PC-3 (cell line): ENCODE results near the gene EPG5. TPM values are rescaled to one million over a fixed set of nuclear protein-coding genes. Genes with fewer than 3 reads are reported as not detected.
A peak's percentile ranks its signal among the peaks of the same experiment; 100 is the strongest.

Experiments
- ATAC-seq: fragments of 200-7000 bp; cut with Tn5 transposase; 2 replicates; pipeline ENCODE4 v1.9.1; 2020; ENCODE audit warnings: mild to moderate bottlenecking, moderate library complexity
- BruUV-seq: library from RNA; stranded (reverse); fragments of 400-500 nt; replicated peaks from 2 replicates; lab custom pipeline; 2021; lab: Mats Ljungman, UMichigan
- CTCF ChIA-PET: fragments of 300-600 bp; sonication (Branson Sonifier 250); formaldehyde crosslinking; loops from one replicate; lab custom pipeline; 2022; ENCODE audit warnings: antibody characterized with exemption; lab: Charles Lee
- POLR2A ChIA-PET: fragments of 300-600 bp; sonication (Branson Sonifier 250); formaldehyde crosslinking; loops from one replicate; lab custom pipeline; 2022; ENCODE audit warnings: antibody characterized with exemption; ENCODE audit not compliant: unreplicated experiment; lab: Charles Lee
- DNase-seq: peaks from one replicate; pipeline ENCODE4 v3.0.0-alpha.2; 2015
- H2AFZ ChIP-seq: fragments of 300-600 bp; sonication (generic); 2 replicates; pipeline ENCODE4 v1.6.0; 2016; ENCODE audit warnings: antibody characterized with exemption, low read length
- H3F3A ChIP-seq: fragments of 300-600 bp; sonication (generic); one replicate; pipeline ENCODE4 v1.6.0; 2017; ENCODE audit warnings: antibody characterized with exemption, low read length, control low read depth, mild to moderate bottlenecking; ENCODE audit not compliant: unreplicated experiment
- H3K27ac ChIP-seq: fragments of 300-600 bp; sonication (generic); 2 replicates; pipeline ENCODE4 v1.5.1; 2016; ENCODE audit warnings: mild to moderate bottlenecking, low read length
- H3K27me3 ChIP-seq: fragments of 300-600 bp; sonication (generic); 2 replicates; pipeline ENCODE4 v1.6.1; 2016; ENCODE audit warnings: low read length, mixed read lengths
- H3K36me3 ChIP-seq: fragments of 300-600 bp; sonication (generic); 2 replicates; pipeline ENCODE4 v1.6.1; 2016; ENCODE audit warnings: low read depth, mixed run types, low read length, mixed read lengths
- H3K4me1 ChIP-seq: fragments of 300-600 bp; sonication (generic); 2 replicates; pipeline ENCODE4 v1.5.1; 2016; ENCODE audit warnings: low read length; ENCODE audit not compliant: insufficient read depth
- H3K4me2 ChIP-seq: fragments of 300-600 bp; sonication (generic); 2 replicates; pipeline ENCODE4 v1.6.0; 2016; ENCODE audit warnings: low read length
- H3K4me3 ChIP-seq: fragments of 300-600 bp; sonication (generic); 2 replicates; pipeline ENCODE4 v1.5.1; 2016; ENCODE audit warnings: mild to moderate bottlenecking, low read length, mixed read lengths
- H3K79me2 ChIP-seq: fragments of 300-600 bp; sonication (generic); 2 replicates; pipeline ENCODE4 v1.6.1; 2017; ENCODE audit warnings: low read length, mixed read lengths
- H3K9ac ChIP-seq: fragments of 300-600 bp; sonication (generic); 2 replicates; pipeline ENCODE4 v1.6.0; 2016; ENCODE audit warnings: mild to moderate bottlenecking, low read length
- H3K9me2 ChIP-seq: fragments of 300-600 bp; sonication (generic); replicated peaks from 2 replicates; pipeline ENCODE4 v1.6.1; 2016; ENCODE audit warnings: mixed run types, low read length, mixed read lengths
- H3K9me3 ChIP-seq: fragments of 300-600 bp; sonication (generic); 2 replicates; pipeline ENCODE4 v1.6.1; 2016; ENCODE audit warnings: low read length, mixed read lengths
- H4K20me1 ChIP-seq: fragments of 300-600 bp; sonication (generic); 2 replicates; pipeline ENCODE4 v1.6.1; 2016; ENCODE audit warnings: low read length, mixed read lengths
- EZH2 ChIP-seq: fragments of 300-600 bp; sonication (generic); IDR thresholded peaks from one replicate; pipeline ENCODE4 v1.6.1; 2017; ENCODE audit warnings: antibody characterized with exemption, mild to moderate bottlenecking, low read length; ENCODE audit not compliant: unreplicated experiment
- EZH2phosphoT487 ChIP-seq: fragments of 300-600 bp; sonication (generic); IDR thresholded peaks from 2 replicates; pipeline ENCODE4 v1.6.1; 2018; ENCODE audit warnings: mild to moderate bottlenecking, antibody characterized with exemption, low read length, borderline replicate concordance
- intact Hi-C: fragments of 100-400 bp; cut with micrococcal nuclease; formaldehyde crosslinking; loops from 2 replicates; pipeline ENCODE4 v1.9.0; 2023
- total RNA-seq: library from RNA; depleted of rRNA; stranded (reverse); fragments of >200 nt; gene quantifications from 2 replicates; pipeline ENCODE4 v1.2.3, GENCODE V29; 2014
- TF ChIP-seq, protein P1 (sequence below): fragments of 300-600 bp; sonication (generic); conservative IDR thresholded peaks from 2 replicates; pipeline ENCODE4 v1.5.1; 2017; ENCODE audit warnings: antibody characterized with exemption, low read depth, mild to moderate bottlenecking, low read length

EPG5 gene
- total RNA-seq, 1 experiment from 2014 or later, result 7.1 TPM

DNA sequence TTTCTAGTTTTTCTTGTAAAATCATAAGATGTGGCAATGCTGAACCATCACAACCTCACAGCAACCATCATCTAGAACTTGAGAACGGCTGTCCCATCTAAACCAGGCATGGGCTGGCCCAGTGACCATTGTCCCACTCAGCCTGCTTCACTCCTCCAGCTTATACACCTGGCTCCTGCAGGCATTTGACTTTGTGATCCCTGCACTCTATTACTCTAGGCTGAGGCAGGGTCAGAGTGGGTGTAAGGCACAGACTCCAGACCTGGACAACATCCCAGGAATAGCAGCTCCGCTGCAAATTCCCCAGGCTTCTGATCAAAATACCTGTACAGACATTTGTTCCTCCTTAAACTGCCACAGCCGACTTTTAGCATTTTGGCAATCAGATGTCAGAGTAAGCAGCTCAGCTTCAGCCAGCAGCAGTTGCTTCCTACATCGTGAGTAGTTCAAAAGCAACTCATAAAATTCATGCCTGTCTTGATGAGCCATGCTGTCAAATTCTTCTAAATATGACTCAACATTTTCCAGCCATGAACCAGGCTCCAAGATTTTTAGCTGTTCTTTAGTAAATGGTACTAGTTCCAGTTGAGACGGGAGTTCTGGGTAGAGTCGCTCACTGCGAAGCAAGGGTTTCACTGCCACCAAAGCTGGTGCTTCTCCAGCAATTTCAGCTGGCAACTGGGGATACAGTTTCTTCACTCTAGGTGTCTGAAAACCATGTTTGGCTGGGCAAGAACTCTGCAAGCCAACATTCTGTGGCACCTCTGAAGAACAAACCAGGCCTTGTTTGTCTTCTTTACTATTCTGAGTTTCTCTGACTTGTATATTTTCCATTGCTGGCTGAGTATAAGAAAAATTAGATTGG, 12.8 kb downstream of the EPG5 start:
- peaks cover 23% of the 10 kb centered on the region for H3K36me3 ChIP-seq
- H3K4me2 ChIP-seq, result peak overlapping the region; percentile 73
- POLR2A ChIA-PET, result interaction anchor here (0.6 kb wide), 1 partner anchor 47 kb away, joined by 5 read pairs; no protein-coding TSS in a partner anchor
- intact Hi-C loops, result no loop called here
- H2AFZ ChIP-seq, result no peak overlapping the region
- peaks cover 44% of the 10 kb centered on the region for H3K4me1 ChIP-seq
- H3F3A ChIP-seq, result no peaks in the 10 kb centered on the region
- CTCF ChIA-PET, result no interaction called here
- 0 out of 2 replicates have a peak overlapping the region, but pooled peaks have one; percentile 27 for H3K4me3 ChIP-seq
- ATAC-seq (peak; percentile 87), DNase-seq (peak; percentile 77)
- TF ChIP-seq EZH2 (no peak), EZH2phosphoT487 (no peak)
- TF ChIP-seq, protein P1, sequence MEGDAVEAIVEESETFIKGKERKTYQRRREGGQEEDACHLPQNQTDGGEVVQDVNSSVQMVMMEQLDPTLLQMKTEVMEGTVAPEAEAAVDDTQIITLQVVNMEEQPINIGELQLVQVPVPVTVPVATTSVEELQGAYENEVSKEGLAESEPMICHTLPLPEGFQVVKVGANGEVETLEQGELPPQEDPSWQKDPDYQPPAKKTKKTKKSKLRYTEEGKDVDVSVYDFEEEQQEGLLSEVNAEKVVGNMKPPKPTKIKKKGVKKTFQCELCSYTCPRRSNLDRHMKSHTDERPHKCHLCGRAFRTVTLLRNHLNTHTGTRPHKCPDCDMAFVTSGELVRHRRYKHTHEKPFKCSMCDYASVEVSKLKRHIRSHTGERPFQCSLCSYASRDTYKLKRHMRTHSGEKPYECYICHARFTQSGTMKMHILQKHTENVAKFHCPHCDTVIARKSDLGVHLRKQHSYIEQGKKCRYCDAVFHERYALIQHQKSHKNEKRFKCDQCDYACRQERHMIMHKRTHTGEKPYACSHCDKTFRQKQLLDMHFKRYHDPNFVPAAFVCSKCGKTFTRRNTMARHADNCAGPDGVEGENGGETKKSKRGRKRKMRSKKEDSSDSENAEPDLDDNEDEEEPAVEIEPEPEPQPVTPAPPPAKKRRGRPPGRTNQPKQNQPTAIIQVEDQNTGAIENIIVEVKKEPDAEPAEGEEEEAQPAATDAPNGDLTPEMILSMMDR, result no peak
- TSS peak; percentile 35 for BruUV-seq
- H4K20me1 ChIP-seq, result no peaks in the 10 kb centered on the region
- no peaks in the 10 kb centered on the region for H3K9me2 ChIP-seq
- no peaks in the 10 kb centered on the region for H3K27me3 ChIP-seq
- H3K9me3 ChIP-seq, result no peaks in the 10 kb centered on the region
- no peak overlapping the region for H3K9ac ChIP-seq
- H3K79me2 ChIP-seq, result peaks cover 39% of the 10 kb centered on the region
- H3K27ac ChIP-seq, result peak overlapping the region; percentile 69

DNA sequence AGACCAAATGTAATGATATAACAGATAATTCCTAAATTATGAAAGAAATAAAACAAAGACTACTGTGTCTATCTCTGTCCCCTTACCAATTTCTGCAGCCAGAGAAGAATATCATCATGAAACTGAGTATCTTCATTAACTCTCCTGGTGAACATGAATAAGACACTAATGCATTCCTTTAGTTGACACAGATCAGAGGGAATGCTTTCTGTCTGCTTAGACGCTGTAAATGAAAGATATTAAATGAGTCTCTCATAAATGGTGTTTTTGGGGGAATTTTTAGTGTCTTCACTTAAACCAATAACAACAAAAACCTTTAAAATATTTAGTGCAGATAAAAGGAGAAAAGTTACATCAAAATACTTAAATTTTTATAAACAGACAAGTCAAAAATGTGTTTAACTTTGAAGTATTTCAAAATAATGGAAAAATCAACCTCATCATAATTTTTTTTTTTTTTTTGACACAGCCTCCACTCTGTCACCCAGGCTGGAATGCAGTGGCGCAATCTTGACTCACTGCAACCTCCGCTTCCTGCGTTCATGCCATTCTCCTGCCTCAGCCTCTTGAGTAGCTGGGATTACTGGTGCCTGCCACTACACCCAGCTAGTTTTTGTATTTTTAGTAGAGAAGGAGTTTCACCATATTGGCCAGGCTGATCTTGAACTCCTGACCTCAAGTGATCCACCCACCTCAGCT, 16.0 kb downstream of the EPG5 start:
- Histone ChIP-seq H3K4me1 (peaks cover 35% of the 10 kb centered on the region), H3F3A (no peaks in the 10 kb centered on the region), H3K4me3 (no peak overlapping the region), H3K79me2 (peaks cover 11% of the 10 kb centered on the region), H4K20me1 (no peaks in the 10 kb centered on the region), H3K9me2 (no peaks in the 10 kb centered on the region), H3K36me3 (peaks cover 23% of the 10 kb centered on the region), H3K9ac (no peak overlapping the region), H2AFZ (no peak overlapping the region), H3K27me3 (no peaks in the 10 kb centered on the region), H3K27ac (peak overlapping the region; percentile 53), H3K4me2 (peak overlapping the region; percentile 47; the same call in 1 of the 2 replicates), H3K9me3 (no peaks in the 10 kb centered on the region)
- no TSS peak for BruUV-seq
- ChIA-PET CTCF (no interaction called here), POLR2A (no interaction called here)
- peak; percentile 61 for DNase-seq
- TF ChIP-seq, protein P1, result no peak
- no peak for TF ChIP-seq EZH2phosphoT487
- intact Hi-C loops, result no loop called here
- peak; percentile 80 for ATAC-seq
